ENCODE data around the gene ERGIC1. TPM values are rescaled to one million over a fixed set of nuclear protein-coding genes. Genes with fewer than 3 reads are reported as not detected.

The ERGIC1 gene
- total RNA-seq, 1 experiment from 2014 or later, result 28.7 TPM

DNA sequence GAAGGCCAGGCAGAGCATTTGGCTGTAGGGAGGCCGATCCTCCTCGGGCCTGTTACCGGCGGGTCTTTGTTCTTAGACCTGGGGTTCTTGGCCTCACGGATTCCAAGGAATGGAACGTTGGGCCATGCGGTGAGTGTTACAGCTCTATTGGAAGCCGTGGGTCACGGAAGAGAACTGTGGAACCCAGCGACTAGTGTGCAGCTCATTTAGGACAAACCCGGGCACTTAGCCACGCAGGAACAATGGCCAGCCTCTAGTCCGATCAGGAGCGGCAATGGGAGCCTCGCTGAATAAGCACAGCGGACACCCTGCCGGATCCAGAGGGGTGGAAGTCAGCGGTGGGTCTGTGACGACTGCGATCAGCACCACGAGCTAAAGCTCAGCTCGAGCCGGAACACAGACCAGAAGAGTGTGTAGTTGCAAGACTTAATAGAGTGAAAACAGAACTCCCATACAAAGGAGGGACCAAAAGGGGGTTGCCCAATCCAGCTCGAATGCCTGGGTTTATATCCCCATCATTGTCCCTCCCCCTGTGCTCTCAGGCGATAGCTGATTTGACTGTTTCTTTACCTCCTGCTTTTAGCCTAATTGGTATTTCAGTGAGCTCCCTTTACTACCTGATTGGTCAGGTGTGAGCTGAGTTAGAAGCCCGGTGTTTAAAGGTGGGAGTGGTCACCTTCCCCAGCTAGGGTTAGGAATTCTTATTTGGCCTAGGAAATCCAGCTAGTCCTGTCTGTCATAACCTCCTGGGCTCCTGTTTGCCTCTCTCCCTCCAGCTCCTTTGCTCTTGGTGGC is 71.5 kb downstream of the ERGIC1 start:
- DNase-seq (ENCODE audit: low spot score), result no peak
- in situ Hi-C loops (cut with HindIII; ENCODE audit: low sequenced_read_pairs), result no loop called here

- in situ Hi-C loops (cut with HindIII; ENCODE audit: low sequenced_read_pairs), result no loop called here
- no peak for DNase-seq (ENCODE audit: low spot score)
Measured at GRCh38 chr5:172906436-172906835, 72.4 kb downstream of the ERGIC1 start.

DNA sequence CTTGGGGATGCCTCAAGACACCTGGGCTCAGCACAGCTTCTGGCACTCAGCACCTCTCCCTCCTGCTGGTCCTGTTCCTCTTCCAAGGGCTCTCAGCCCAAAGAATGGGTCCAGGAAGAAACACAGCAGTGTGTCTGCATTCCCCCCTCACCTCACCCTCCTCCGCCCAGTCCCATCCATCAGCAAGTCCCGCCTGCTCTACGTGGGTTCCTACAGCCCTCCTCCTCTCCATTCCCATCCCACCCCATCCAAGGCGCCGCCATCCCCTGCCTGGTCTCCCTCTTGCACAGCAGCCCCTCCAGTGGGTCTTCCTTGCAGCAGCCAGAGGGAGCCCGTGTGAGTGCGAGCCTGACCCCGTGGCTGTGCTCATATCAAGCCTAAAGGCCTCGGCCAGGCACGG is 72.8 kb downstream of the ERGIC1 start:
- DNase-seq (ENCODE audit: low spot score), result peak; percentile 69
- in situ Hi-C loops (cut with HindIII; ENCODE audit: low sequenced_read_pairs), result no loop called here

DNA sequence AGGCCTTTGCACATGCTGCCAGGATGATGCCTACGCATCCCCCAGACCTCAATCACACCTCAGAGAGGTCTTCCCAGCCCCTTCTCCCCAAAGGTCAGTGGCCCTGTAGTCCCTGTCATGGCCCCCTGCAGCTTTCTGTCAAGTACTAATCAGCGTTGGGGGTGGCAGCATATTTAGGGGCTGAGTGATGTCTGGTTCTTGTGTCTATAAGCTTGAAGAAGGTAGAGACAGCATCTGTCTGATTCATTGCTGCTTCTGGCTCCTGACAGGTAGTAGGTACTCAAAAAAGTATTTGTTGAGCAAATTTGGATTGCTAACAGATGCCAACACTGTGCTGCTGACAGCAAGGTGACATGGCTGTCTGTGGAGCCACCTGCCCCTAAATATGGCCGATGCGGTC is 73.6 kb downstream of the ERGIC1 start:
- in situ Hi-C loops (cut with HindIII; ENCODE audit: low sequenced_read_pairs), result no loop called here
- no peak for DNase-seq (ENCODE audit: low spot score)

- in situ Hi-C loops (cut with HindIII; ENCODE audit: low sequenced_read_pairs), result no loop called here
- DNase-seq (ENCODE audit: low spot score), result no peak
Measured at GRCh38 chr5:172908662-172909061, 74.6 kb downstream of the ERGIC1 start.

DNA sequence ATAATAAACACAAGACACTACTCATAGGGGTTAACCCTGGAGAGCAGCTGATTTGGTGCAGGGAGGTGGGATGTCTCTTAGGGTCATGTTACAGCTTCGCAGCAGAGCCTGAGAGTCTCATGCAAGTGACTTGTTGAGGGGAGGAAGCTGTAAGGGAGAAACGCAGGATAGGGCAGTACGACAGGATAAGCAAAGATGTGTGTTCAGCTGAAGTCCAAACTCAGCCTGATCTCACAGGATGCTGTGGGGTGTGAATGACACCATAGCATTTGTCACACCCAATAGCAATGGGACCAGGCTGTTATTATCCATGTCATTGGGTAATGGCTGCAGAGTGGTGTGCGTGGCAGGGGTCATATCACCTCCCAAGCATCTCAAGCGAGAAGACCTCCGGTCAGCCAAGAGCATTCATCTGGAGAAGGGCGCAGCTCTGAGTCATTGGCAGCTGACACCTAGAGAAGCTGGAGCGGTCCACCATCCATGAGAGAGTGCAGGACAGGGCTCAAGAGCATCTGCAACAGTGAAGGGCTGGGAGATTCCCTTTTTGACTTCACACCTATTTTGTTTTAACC is 76.0 kb downstream of the ERGIC1 start:
- in situ Hi-C loops (cut with HindIII; ENCODE audit: low sequenced_read_pairs), result no loop called here
- no peak for DNase-seq (ENCODE audit: low spot score)

DNA sequence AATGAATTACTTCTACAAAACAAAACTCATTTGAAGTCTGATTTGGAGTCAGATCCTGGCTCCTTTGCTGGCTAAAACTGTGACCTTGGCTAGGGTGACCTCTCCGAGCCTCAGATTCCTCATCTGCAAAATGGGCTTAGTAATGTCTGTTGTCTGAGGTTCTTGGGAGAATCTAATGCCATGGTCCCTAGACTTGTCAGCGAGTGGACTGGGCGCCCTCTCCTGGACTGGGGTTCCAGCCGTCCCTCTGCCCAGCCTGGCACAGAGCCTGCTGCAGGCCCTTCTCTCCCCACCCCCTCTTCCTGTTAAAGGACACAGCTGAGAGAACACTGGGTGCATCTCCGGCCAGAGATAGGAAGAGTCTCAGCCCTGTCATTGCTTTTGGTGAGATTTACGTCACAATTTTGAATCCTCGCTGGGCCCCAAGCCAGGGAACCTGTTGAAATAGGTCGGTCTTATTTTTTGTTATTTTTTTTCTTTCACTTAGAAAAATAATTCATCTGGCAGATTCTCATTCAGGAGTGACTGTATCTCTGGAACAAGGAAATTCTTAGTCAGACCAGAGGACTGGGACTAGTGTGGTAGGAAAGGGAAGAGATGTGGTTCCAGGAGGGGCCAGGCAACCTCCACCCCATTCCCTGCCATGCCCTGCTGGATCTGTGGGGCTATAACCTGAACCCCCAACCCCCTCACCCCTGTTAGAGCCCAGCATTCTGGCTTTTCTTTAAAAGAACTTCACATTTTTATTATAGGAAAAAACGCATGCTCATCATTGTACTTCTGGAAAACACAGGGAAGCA is 77.0 kb downstream of the ERGIC1 start:
- in situ Hi-C loops (cut with HindIII; ENCODE audit: low sequenced_read_pairs), result no loop called here
- DNase-seq (ENCODE audit: low spot score), result no peak

DNA sequence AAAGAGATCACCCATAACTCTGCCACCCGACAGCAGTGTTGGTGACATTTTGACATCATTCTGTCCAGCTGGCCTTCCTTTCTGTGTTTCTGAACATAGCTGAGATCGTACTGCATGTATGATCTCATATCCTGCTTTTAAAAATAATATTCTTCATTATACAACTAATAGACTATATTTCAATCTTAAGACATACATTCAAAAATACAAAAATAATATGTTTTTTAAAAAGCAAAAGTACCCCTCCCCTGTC is 77.5 kb downstream of the ERGIC1 start:
- in situ Hi-C loops (cut with HindIII; ENCODE audit: low sequenced_read_pairs), result no loop called here
- no peak for DNase-seq (ENCODE audit: low spot score)

DNA sequence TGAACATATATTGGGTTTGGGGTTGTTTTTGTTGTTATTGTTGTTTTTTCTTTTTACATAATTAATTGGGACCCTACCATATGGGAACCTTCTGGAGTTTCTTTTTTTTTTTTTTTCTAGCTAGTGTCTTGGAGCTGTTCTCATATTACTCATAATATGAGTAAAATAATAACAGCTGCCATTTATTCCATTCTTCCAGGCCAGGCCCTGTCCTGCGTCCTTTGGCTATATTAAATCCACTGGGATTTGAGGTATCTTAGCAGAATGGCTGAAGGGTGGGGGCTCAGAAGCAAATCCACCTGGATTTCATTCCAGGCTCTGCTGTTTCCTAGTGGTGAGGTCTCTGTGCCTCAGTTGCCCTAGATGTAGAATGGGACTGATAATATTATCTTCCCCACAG is 77.9 kb downstream of the ERGIC1 start:
- no peak for DNase-seq (ENCODE audit: low spot score)
- in situ Hi-C loops (cut with HindIII; ENCODE audit: low sequenced_read_pairs), result no loop called here

- in situ Hi-C loops (cut with HindIII; ENCODE audit: low sequenced_read_pairs), result no loop called here
Measured at GRCh38 chr5:172913117-172913850, 79.2 kb downstream of the ERGIC1 start.

DNA sequence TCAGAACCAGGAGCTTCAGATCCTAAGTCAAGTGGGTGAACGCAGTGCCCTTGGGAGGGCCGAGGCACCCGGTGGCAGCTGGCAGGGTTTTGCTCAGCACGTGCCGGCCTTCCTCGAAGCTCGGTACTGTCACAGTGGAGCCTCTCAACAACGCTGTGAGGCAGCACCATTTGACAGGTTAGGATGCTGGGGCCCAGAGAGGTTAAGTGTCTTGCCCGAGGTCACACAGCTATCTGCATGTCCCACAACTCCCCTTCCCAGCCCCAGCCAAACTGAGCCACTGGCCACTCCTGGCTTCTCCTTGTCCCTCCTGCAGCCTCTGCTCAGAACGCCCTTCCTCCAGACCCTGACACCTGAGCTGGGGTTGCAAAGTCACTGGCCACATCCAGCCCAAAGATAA is 81.5 kb downstream of the ERGIC1 start:
- in situ Hi-C loops (cut with HindIII; ENCODE audit: low sequenced_read_pairs), result no loop called here
- no peak for DNase-seq (ENCODE audit: low spot score)

More at GRCh38 chr5:172913117-172913850, 79.2 kb downstream of the ERGIC1 start:
- no peak for DNase-seq (ENCODE audit: low spot score)

- in situ Hi-C loops (cut with HindIII; ENCODE audit: low sequenced_read_pairs), result no loop called here
- no peak for DNase-seq (ENCODE audit: low spot score)
Measured at GRCh38 chr5:172918421-172919371, 84.6 kb downstream of the ERGIC1 start.

- in situ Hi-C loops (cut with HindIII; ENCODE audit: low sequenced_read_pairs), result no loop called here
- peak; percentile 80 for DNase-seq (ENCODE audit: low spot score)
Measured at GRCh38 chr5:172919525-172920446, 85.7 kb downstream of the ERGIC1 start.

- in situ Hi-C loops (cut with HindIII; ENCODE audit: low sequenced_read_pairs), result no loop called here
- DNase-seq (ENCODE audit: low spot score), result no peak
Measured at GRCh38 chr5:172920447-172920849, 86.4 kb downstream of the ERGIC1 start.

DNA sequence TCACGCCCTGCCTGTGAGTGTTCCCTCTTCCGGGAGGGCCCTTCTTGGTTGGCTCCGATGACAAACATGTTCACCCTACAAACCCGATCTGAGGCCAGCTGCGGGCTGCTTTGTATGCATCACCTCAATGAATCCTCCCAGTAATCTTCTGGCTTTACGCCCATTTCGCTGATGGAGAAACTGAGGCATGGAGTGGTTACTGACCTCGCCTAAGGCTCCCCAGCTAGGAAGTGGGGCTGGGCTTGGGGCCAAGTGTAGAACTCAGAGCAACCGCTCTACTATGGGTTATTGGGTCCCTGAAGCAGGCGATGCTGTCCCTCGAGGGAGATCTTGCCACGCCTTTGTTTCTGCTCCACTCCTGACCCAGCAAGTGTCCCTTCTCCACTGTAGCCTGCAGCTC is 86.9 kb downstream of the ERGIC1 start:
- DNase-seq (ENCODE audit: low spot score), result no peak
- in situ Hi-C loops (cut with HindIII; ENCODE audit: low sequenced_read_pairs), result no loop called here

GRCh38 chr5:172921906-172922305 is 87.9 kb downstream of the ERGIC1 start:
- DNase-seq (ENCODE audit: low spot score), result peak; percentile 78
- in situ Hi-C loops (cut with HindIII; ENCODE audit: low sequenced_read_pairs), result no loop called here

- no peak for DNase-seq (ENCODE audit: low spot score)
- in situ Hi-C loops (cut with HindIII; ENCODE audit: low sequenced_read_pairs), result no loop called here
Measured at GRCh38 chr5:172923539-172923938, 89.5 kb downstream of the ERGIC1 start.

Data from G401 (cell line).